Transverse colon (tissue), 4 donors: ENCODE measurements around the gene GFRA1. TPM values are rescaled to one million over a fixed set of nuclear protein-coding genes. Genes with fewer than 3 reads are reported as not detected.

Experiments used
- DNase-seq: peaks from one replicate; pipeline ENCODE4 v3.0.0-alpha.2; 2019
- H3K27ac ChIP-seq, 4 donors: fragments of 200-600 bp; sonication (generic); 2 replicates each; pipeline ENCODE4 v1.5.1; 2016 to 2018; ENCODE audit warnings: inconsistent platforms in 4 of 4
- H3K27me3 ChIP-seq: fragments of 200-600 bp; sonication (generic); 2 replicates; pipeline ENCODE4 v1.5.1; 2017; ENCODE audit warnings: inconsistent platforms
- H3K36me3 ChIP-seq, 4 donors: fragments of 200-600 bp; sonication (generic); 2 replicates each; pipeline ENCODE4 v1.5.1; 2017 to 2019; ENCODE audit warnings: inconsistent platforms in 4 of 4
- H3K4me1 ChIP-seq, 4 donors: fragments of 200-600 bp; sonication (generic); 2 replicates each; pipeline ENCODE4 v1.5.1; 2017 to 2020; ENCODE audit warnings: inconsistent platforms in 4 of 4
- H3K4me3 ChIP-seq, 4 donors: fragments of 200-600 bp; sonication (generic); 1 replicate in 1 of 4; 2 replicates in 3 of 4; pipeline versions ENCODE4 v1.5.1 to v1.6.1; 2017 to 2019; ENCODE audit warnings: inconsistent platforms in 4 of 4
- H3K9me3 ChIP-seq, 2 donors: fragments of 200-600 bp; sonication (generic); 2 replicates each; pipeline ENCODE4 v1.5.1; 2017 to 2019; ENCODE audit warnings: inconsistent platforms in 2 of 2
- CTCF ChIP-seq, 5 experiments: fragments of 200-600 bp in 3 of 5; fragments of 450-650 bp in 2 of 5; sonication (generic) in 3 of 5; IDR thresholded peaks; 1 replicate in 2 of 5; 2 replicates in 3 of 5; pipeline ENCODE4 v1.5.1; 2016 to 2017; ENCODE audit warnings: antibody characterized with exemption in 5 of 5, inconsistent platforms in 3 of 5, mild to moderate bottlenecking in 2 of 5, moderate library complexity in 1 of 5
- EP300 ChIP-seq: sonication (generic); formaldehyde crosslinking; IDR thresholded peaks from one replicate; pipeline ENCODE4 v1.6.1; 2017; ENCODE audit warnings: antibody characterized with exemption, low read depth
- POLR2A ChIP-seq: fragments of 450-650 bp; IDR thresholded peaks from one replicate; pipeline ENCODE4 v1.6.1; 2016; ENCODE audit warnings: antibody characterized with exemption, mild to moderate bottlenecking, moderate library complexity
- POLR2AphosphoS5 ChIP-seq, 3 donors: sonication (generic); formaldehyde crosslinking; IDR thresholded peaks; one replicate each; pipeline ENCODE4 v1.6.1; 2016; ENCODE audit warnings: antibody characterized with exemption in 3 of 3
- WGBS, 2 donors: methylation state at CpG; one replicate each; pipeline ENCODE4 v1.1.5; 2018; ENCODE audit warnings: low coverage in 1 of 2; 5-methylcytosine and 5-hydroxymethylcytosine counted together
- in situ Hi-C, 4 donors: fragments of 200-750 bp; cut with MboI; loops; one replicate each; pipeline versions ENCODE4 v1.15.0 to v1.15.1; 2017; ENCODE audit warnings: low sequenced_read_pairs in 3 of 4, low pct_ligation_motif_present in 1 of 4, low pct_unique_long_range_greater_than_20kb in 1 of 4
- intact Hi-C: fragments of 100-400 bp; cut with DNase I; formaldehyde crosslinking; loops from one replicate; pipeline ENCODE4 v1.15.1; 2023; ENCODE audit warnings: low total_unique reads
- total RNA-seq, 4 donors: library from RNA; depleted of rRNA; stranded (reverse); fragments of >200 nt; gene quantifications; one replicate each; pipeline ENCODE4 v1.1.0, GENCODE V29; 2016

Gene GFRA1
- total RNA-seq, 4 donors from 2014 or later, result 12.0 to 32.8 (median 17.3) TPM

GRCh38 chr10:116099023-116099420 is 174.0 kb downstream of the GFRA1 start:
- intact Hi-C loops (no loop called here), in situ Hi-C loops (no loop called here)
- no peak for DNase-seq
- 36 to 40% methylated on average over 1 to 5 of the region's 5 CpGs for WGBS, 2 donors
- no peak overlapping the region for H3K4me3 ChIP-seq
- peaks cover 0 to 10% (median 0%) of the 10 kb centered on the region in 4 donors for H3K4me1 ChIP-seq
- no peaks in the 10 kb centered on the region for H3K9me3 ChIP-seq
- TF ChIP-seq POLR2A (no peak), POLR2AphosphoS5 (IDR thresholded peaks at IDR 0.05) (no peak), EP300 (no peak), CTCF (IDR thresholded peaks at IDR 0.05) (no peak)
- no peaks in the 10 kb centered on the region for H3K36me3 ChIP-seq
- no peak overlapping the region for H3K27ac ChIP-seq
- no peaks in the 10 kb centered on the region for H3K27me3 ChIP-seq

- TF ChIP-seq POLR2AphosphoS5 (IDR thresholded peaks at IDR 0.05), result no peak
- no peak for TF ChIP-seq CTCF (IDR thresholded peaks at IDR 0.05)
- TF ChIP-seq EP300, result no peak
- 33 to 37% methylated on average over 3 to 8 of the region's 8 CpGs for WGBS, 2 donors
- no peaks in the 10 kb centered on the region for H3K27me3 ChIP-seq
- no peak overlapping the region for H3K27ac ChIP-seq
- H3K4me3 ChIP-seq, result no peak overlapping the region
- H3K4me1 ChIP-seq, result peaks cover 0 to 10% (median 0%) of the 10 kb centered on the region in 4 donors
- in situ Hi-C loops, result no loop called here
- no peak for DNase-seq
- intact Hi-C loops, result no loop called here
- no peaks in the 10 kb centered on the region for H3K9me3 ChIP-seq
- H3K36me3 ChIP-seq, result no peaks in the 10 kb centered on the region
Measured at GRCh38 chr10:116098411-116099022, 174.5 kb downstream of the GFRA1 start.

DNA sequence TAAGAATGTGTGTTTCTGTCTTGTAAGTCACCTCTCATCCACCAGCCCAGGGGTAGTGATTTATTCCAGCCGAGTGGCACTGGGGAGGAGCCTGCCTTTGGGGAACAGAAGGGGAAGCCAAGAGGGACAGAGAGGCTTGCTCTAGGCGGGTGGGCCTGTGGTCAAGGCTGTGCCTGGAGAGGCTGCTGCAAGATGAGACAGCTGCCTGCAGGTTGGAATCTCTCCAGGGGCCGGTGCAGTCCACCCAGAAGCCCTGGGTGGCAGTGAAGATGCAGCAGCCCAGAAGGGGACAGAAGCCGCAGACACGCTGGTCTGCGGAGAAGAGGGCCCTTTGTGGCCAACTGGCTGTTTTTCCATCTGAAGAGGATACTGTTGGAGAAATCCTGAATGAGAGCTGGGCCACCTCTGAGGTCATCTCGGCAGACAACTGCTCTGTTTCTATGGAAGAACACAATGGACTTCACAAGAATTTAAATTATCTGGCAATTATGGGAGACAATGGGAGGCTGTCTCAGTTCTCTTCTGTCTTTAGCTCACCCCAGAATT is 175.7 kb downstream of the GFRA1 start:
- intact Hi-C loops, result no loop called here
- no peak for DNase-seq
- TF ChIP-seq POLR2A (no peak), POLR2AphosphoS5 (IDR thresholded peaks at IDR 0.05) (no peak), EP300 (no peak), CTCF (IDR thresholded peaks at IDR 0.05) (no peak)
- Histone ChIP-seq H3K27me3 (no peaks in the 10 kb centered on the region), H3K36me3 (no peaks in the 10 kb centered on the region), H3K4me3 (no peak overlapping the region), H3K27ac (no peak overlapping the region), H3K4me1 (peaks cover 0 to 10% (median 0%) of the 10 kb centered on the region in 4 donors), H3K9me3 (no peaks in the 10 kb centered on the region)
- 65% methylated on average over 7 of the region's 7 CpGs; no CpG with 5 or more reads in 1 of the 2 donors for WGBS, 2 donors
- in situ Hi-C loops, result no loop called here

- no peaks in the 10 kb centered on the region for H3K9me3 ChIP-seq
- intact Hi-C loops, result no loop called here
- no peak overlapping the region for H3K27ac ChIP-seq
- no peaks in the 10 kb centered on the region for H3K36me3 ChIP-seq
- no peaks in the 10 kb centered on the region for H3K27me3 ChIP-seq
- in situ Hi-C loops, result no loop called here
- peaks cover 0 to 10% (median 0%) of the 10 kb centered on the region in 4 donors for H3K4me1 ChIP-seq
- WGBS, 2 donors, result 67 to 70% methylated on average over 11 to 13 of the region's 13 CpGs
- H3K4me3 ChIP-seq, result no peak overlapping the region
- no peak for DNase-seq
- TF ChIP-seq EP300, result no peak
- no peak for TF ChIP-seq POLR2AphosphoS5 (IDR thresholded peaks at IDR 0.05)
- TF ChIP-seq CTCF (IDR thresholded peaks at IDR 0.05), result no peak
- TF ChIP-seq POLR2A, result no peak
Measured at GRCh38 chr10:116096526-116096925, 176.5 kb downstream of the GFRA1 start.
